ENCODE data around the gene SPINT2.

Gene SPINT2

GRCh38 chr19:38243279-38243673, 21.1 kb upstream of the SPINT2 start:
- Histone ChIP-seq H3K27me3 (ENCODE audit: control insufficient read depth, insufficient read depth, low read length) (no peaks in the 10 kb centered on the region), H3K27ac (ENCODE audit: low read length) (no peak overlapping the region), H3K36me3 (ENCODE audit: control insufficient read depth, insufficient read depth, low read length) (no peaks in the 10 kb centered on the region), H3K4me1 (ENCODE audit: control insufficient read depth, insufficient read depth, low read length) (no peaks in the 10 kb centered on the region), H3K9me3 (ENCODE audit: control insufficient read depth, insufficient read depth, low read length) (no peaks in the 10 kb centered on the region), H3K4me3 (ENCODE audit: low read length) (no peak overlapping the region)
- no peak for DNase-seq (ENCODE audit: low read depth, low spot score)
- WGBS (ENCODE audit: insufficient coverage, insufficient read length): no CpG with 5 or more reads among the region's 15 CpGs

- H3K9me3 ChIP-seq (ENCODE audit: control insufficient read depth, insufficient read depth, low read length): no peaks in the 10 kb centered on the region
- DNase-seq (ENCODE audit: low read depth, low spot score): no peak
- H3K4me1 ChIP-seq (ENCODE audit: control insufficient read depth, insufficient read depth, low read length): peaks cover 1% of the 10 kb centered on the region
- 100% methylated on average over 1 of the region's 14 CpGs for WGBS (ENCODE audit: insufficient coverage, insufficient read length)
- no peaks in the 10 kb centered on the region for H3K36me3 ChIP-seq (ENCODE audit: control insufficient read depth, insufficient read depth, low read length)
- H3K27me3 ChIP-seq (ENCODE audit: control insufficient read depth, insufficient read depth, low read length): no peaks in the 10 kb centered on the region
- H3K27ac ChIP-seq (ENCODE audit: low read length): no peak overlapping the region
- no peak overlapping the region for H3K4me3 ChIP-seq (ENCODE audit: low read length)
These were observed 18.4 kb upstream of the SPINT2 start for GRCh38 chr19:38245826-38246498.

- Histone ChIP-seq H3K4me3 (ENCODE audit: low read length) (no peak overlapping the region), H3K4me1 (ENCODE audit: control insufficient read depth, insufficient read depth, low read length) (peaks cover 3% of the 10 kb centered on the region), H3K9me3 (ENCODE audit: control insufficient read depth, insufficient read depth, low read length) (no peaks in the 10 kb centered on the region), H3K27me3 (ENCODE audit: control insufficient read depth, insufficient read depth, low read length) (no peaks in the 10 kb centered on the region), H3K27ac (ENCODE audit: low read length) (no peak overlapping the region), H3K36me3 (ENCODE audit: control insufficient read depth, insufficient read depth, low read length) (no peaks in the 10 kb centered on the region)
- DNase-seq (ENCODE audit: low read depth, low spot score): no peak
- WGBS (ENCODE audit: insufficient coverage, insufficient read length): no CpG with 5 or more reads among the region's 5 CpGs
These were observed 17.2 kb upstream of the SPINT2 start for GRCh38 chr19:38247126-38247525.

GRCh38 chr19:38247734-38248268, 16.6 kb upstream of the SPINT2 start:
- H3K27ac ChIP-seq (ENCODE audit: low read length): no peak overlapping the region
- no peak for DNase-seq (ENCODE audit: low read depth, low spot score)
- H3K4me1 ChIP-seq (ENCODE audit: control insufficient read depth, insufficient read depth, low read length): peaks cover 6% of the 10 kb centered on the region
- no peak overlapping the region for H3K4me3 ChIP-seq (ENCODE audit: low read length)
- H3K36me3 ChIP-seq (ENCODE audit: control insufficient read depth, insufficient read depth, low read length): no peaks in the 10 kb centered on the region
- no peaks in the 10 kb centered on the region for H3K9me3 ChIP-seq (ENCODE audit: control insufficient read depth, insufficient read depth, low read length)
- WGBS (ENCODE audit: insufficient coverage, insufficient read length): no CpG with 5 or more reads among the region's 9 CpGs
- no peaks in the 10 kb centered on the region for H3K27me3 ChIP-seq (ENCODE audit: control insufficient read depth, insufficient read depth, low read length)

GRCh38 chr19:38248421-38248820, 16.0 kb upstream of the SPINT2 start:
- no CpG with 5 or more reads among the region's 7 CpGs for WGBS (ENCODE audit: insufficient coverage, insufficient read length)

GRCh38 chr19:38250428-38250820, 13.9 kb upstream of the SPINT2 start:
- Histone ChIP-seq H3K27me3 (ENCODE audit: control insufficient read depth, insufficient read depth, low read length) (no peaks in the 10 kb centered on the region), H3K4me1 (ENCODE audit: control insufficient read depth, insufficient read depth, low read length) (peaks cover 11% of the 10 kb centered on the region), H3K9me3 (ENCODE audit: control insufficient read depth, insufficient read depth, low read length) (no peaks in the 10 kb centered on the region), H3K36me3 (ENCODE audit: control insufficient read depth, insufficient read depth, low read length) (no peaks in the 10 kb centered on the region), H3K27ac (ENCODE audit: low read length) (no peak overlapping the region), H3K4me3 (ENCODE audit: low read length) (no peak overlapping the region)
- DNase-seq (ENCODE audit: low read depth, low spot score): no peak

More at GRCh38 chr19:38248421-38248820, 16.0 kb upstream of the SPINT2 start:
- peaks cover 10% of the 10 kb centered on the region for H3K4me1 ChIP-seq (ENCODE audit: control insufficient read depth, insufficient read depth, low read length)
- DNase-seq (ENCODE audit: low read depth, low spot score): no peak
- H3K27me3 ChIP-seq (ENCODE audit: control insufficient read depth, insufficient read depth, low read length): no peaks in the 10 kb centered on the region
- no peak overlapping the region for H3K27ac ChIP-seq (ENCODE audit: low read length)
- H3K9me3 ChIP-seq (ENCODE audit: control insufficient read depth, insufficient read depth, low read length): no peaks in the 10 kb centered on the region
- H3K4me3 ChIP-seq (ENCODE audit: low read length): no peak overlapping the region
- H3K36me3 ChIP-seq (ENCODE audit: control insufficient read depth, insufficient read depth, low read length): no peaks in the 10 kb centered on the region

GRCh38 chr19:38250821-38251563, 13.4 kb upstream of the SPINT2 start:
- no peak overlapping the region for H3K27ac ChIP-seq (ENCODE audit: low read length)

GRCh38 chr19:38251564-38252051, 12.8 kb upstream of the SPINT2 start:
- WGBS (ENCODE audit: insufficient coverage, insufficient read length): no CpG with 5 or more reads among the region's 10 CpGs
- Histone ChIP-seq H3K27me3 (ENCODE audit: control insufficient read depth, insufficient read depth, low read length) (no peaks in the 10 kb centered on the region), H3K9me3 (ENCODE audit: control insufficient read depth, insufficient read depth, low read length) (no peaks in the 10 kb centered on the region), H3K27ac (ENCODE audit: low read length) (no peak overlapping the region), H3K36me3 (ENCODE audit: control insufficient read depth, insufficient read depth, low read length) (no peaks in the 10 kb centered on the region; the same call in 1 of the 2 replicates), H3K4me3 (ENCODE audit: low read length) (no peak overlapping the region), H3K4me1 (ENCODE audit: control insufficient read depth, insufficient read depth, low read length) (peaks cover 11% of the 10 kb centered on the region)
- no peak for DNase-seq (ENCODE audit: low read depth, low spot score)

More at GRCh38 chr19:38250821-38251563, 13.4 kb upstream of the SPINT2 start:
- Histone ChIP-seq H3K36me3 (ENCODE audit: control insufficient read depth, insufficient read depth, low read length) (no peaks in the 10 kb centered on the region; the same call in 1 of the 2 replicates), H3K4me3 (ENCODE audit: low read length) (no peak overlapping the region), H3K9me3 (ENCODE audit: control insufficient read depth, insufficient read depth, low read length) (no peaks in the 10 kb centered on the region), H3K4me1 (ENCODE audit: control insufficient read depth, insufficient read depth, low read length) (peaks cover 11% of the 10 kb centered on the region), H3K27me3 (ENCODE audit: control insufficient read depth, insufficient read depth, low read length) (no peaks in the 10 kb centered on the region)
- no peak for DNase-seq (ENCODE audit: low read depth, low spot score)
- WGBS (ENCODE audit: insufficient coverage, insufficient read length): no CpG with 5 or more reads among the region's 18 CpGs

GRCh38 chr19:38252385-38252784, 12.0 kb upstream of the SPINT2 start:
- Histone ChIP-seq H3K9me3 (ENCODE audit: control insufficient read depth, insufficient read depth, low read length) (no peaks in the 10 kb centered on the region), H3K27ac (ENCODE audit: low read length) (no peak overlapping the region), H3K4me3 (ENCODE audit: low read length) (no peak overlapping the region), H3K27me3 (ENCODE audit: control insufficient read depth, insufficient read depth, low read length) (no peaks in the 10 kb centered on the region), H3K4me1 (ENCODE audit: control insufficient read depth, insufficient read depth, low read length) (peaks cover 11% of the 10 kb centered on the region), H3K36me3 (ENCODE audit: control insufficient read depth, insufficient read depth, low read length) (no peaks in the 10 kb centered on the region; the same call in 1 of the 2 replicates)
- DNase-seq (ENCODE audit: low read depth, low spot score): no peak
- WGBS (ENCODE audit: insufficient coverage, insufficient read length): no CpG with 5 or more reads among the region's 5 CpGs

- Histone ChIP-seq H3K27ac (ENCODE audit: low read length) (no peak overlapping the region), H3K9me3 (ENCODE audit: control insufficient read depth, insufficient read depth, low read length) (no peaks in the 10 kb centered on the region), H3K36me3 (ENCODE audit: control insufficient read depth, insufficient read depth, low read length) (no peaks in the 10 kb centered on the region; the same call in 1 of the 2 replicates), H3K4me1 (ENCODE audit: control insufficient read depth, insufficient read depth, low read length) (peaks cover 11% of the 10 kb centered on the region), H3K27me3 (ENCODE audit: control insufficient read depth, insufficient read depth, low read length) (no peaks in the 10 kb centered on the region), H3K4me3 (ENCODE audit: low read length) (no peak overlapping the region)
- no CpG with 5 or more reads among the region's 21 CpGs for WGBS (ENCODE audit: insufficient coverage, insufficient read length)
- no peak for DNase-seq (ENCODE audit: low read depth, low spot score)
These were observed 11.3 kb upstream of the SPINT2 start for GRCh38 chr19:38252941-38253691.

Data from iPS DF 6.9 (cell line).